ENCODE measurements around the gene LAMA3. TPM values are rescaled to one million over a fixed set of nuclear protein-coding genes. Genes with fewer than 3 reads are reported as not detected.
A peak's percentile ranks its signal among the peaks of the same experiment; 100 is the strongest.

Gene LAMA3
- total and polyA plus RNA-seq, 10 of the 15 experiments (the other 5 are each of a cell fraction or from before 2014, with no cell fraction given), result 0.37 to 6.5 (median 5.4) TPM

- peak; percentile 42; the same call in 1 of the 2 replicates for TF ChIP-seq ZNF687 (IDR thresholded peaks at IDR 0.05)
- TF ChIP-seq IRF5 (IDR thresholded peaks at IDR 0.05; ENCODE audit: borderline replicate concordance), result no peak
- TF ChIP-seq GATAD2B (conservative IDR thresholded peaks at IDR 0.05; ENCODE audit: low read depth), result no peak
- TF ChIP-seq CHD4 (IDR thresholded peaks at IDR 0.05), result no peak
- TF ChIP-seq POU2F2 (IDR thresholded peaks at IDR 0.05; ENCODE audit: borderline replicate concordance, low read depth, low read length), result no peak
- TF ChIP-seq RAD21 (IDR thresholded peaks at IDR 0.05; ENCODE audit: insufficient read depth, low read depth, low read length), result no peak
- peak; percentile 18 to 55 (median 46); a peak in 5 of 6 replicates for TF ChIP-seq CTCF (IDR thresholded peaks at IDR 0.05 in 2 of 3, conservative IDR thresholded peaks at IDR 0.05 in 1 of 3; ENCODE audit: control insufficient read depth in 2 of 3, extremely low read depth in 1 of 3, insufficient read depth in 1 of 3, low read depth in 3 of 3, low read length in 3 of 3)
- no peak for TF ChIP-seq EZH2 (IDR thresholded peaks at IDR 0.05; ENCODE audit: borderline replicate concordance, control insufficient read depth, low read depth, low read length)
- TF ChIP-seq POLR2AphosphoS5 (IDR thresholded peaks at IDR 0.05; ENCODE audit: low read length), result no peak
- TF ChIP-seq ZNF622 (IDR thresholded peaks at IDR 0.05), result no peak
- TF ChIP-seq E2F4 (IDR thresholded peaks at IDR 0.05; ENCODE audit: low read depth, low read length), result no peak
- no peak for TF ChIP-seq NFYA (IDR thresholded peaks at IDR 0.05; ENCODE audit: borderline replicate concordance, low read depth, low read length)
- no peak for TF ChIP-seq ZNF384 (IDR thresholded peaks at IDR 0.05; ENCODE audit: borderline replicate concordance, low read depth, low read length)
- no peak for TF ChIP-seq USF2 (IDR thresholded peaks at IDR 0.05; ENCODE audit: borderline replicate concordance, low read depth, low read length)
- peak; percentile 46; the same call in 1 of the 2 replicates for TF ChIP-seq SMC3 (IDR thresholded peaks at IDR 0.05; ENCODE audit: borderline replicate concordance, low read length)
- TF ChIP-seq EP300 (IDR thresholded peaks at IDR 0.05; ENCODE audit: borderline replicate concordance in 1 of 2, control insufficient read depth in 1 of 2, low read depth in 2 of 2, low read length in 2 of 2), result no peak
- no peak for TF ChIP-seq STAT1 (conservative IDR thresholded peaks at IDR 0.05)
- TF ChIP-seq NR2C2 (IDR thresholded peaks at IDR 0.05; ENCODE audit: borderline replicate concordance, control insufficient read depth, insufficient read length, low read depth), result no peak
Measured at GRCh38 chr18:23964282-23965238, 275.3 kb downstream of the LAMA3 start (continued).

Measured in GM12878 (cell line).